GM18868 (cell line): Measurements from ENCODE around the gene OTOS.

Source experiments
- ATAC-seq: cut with Tn5 transposase; IDR thresholded peaks from one replicate; pipeline ENCODE4 v1.9.1; 2021; ENCODE audit warnings: mild to moderate bottlenecking, moderate library complexity; ENCODE audit not compliant: unreplicated experiment

Gene OTOS

GRCh38 chr2:240140511-240140910 is at the start of gene OTOS:
Gene OTOS (minus strand): TSS chr2:240140658. CDS start chr2:240140326, 332 bp downstream.
- ATAC-seq: no peak

GRCh38 chr2:240189686-240190085 is 49.2 kb upstream of the OTOS start:
- no peak for ATAC-seq

- ATAC-seq: no peak
These were observed 47.6 kb upstream of the OTOS start for GRCh38 chr2:240187989-240188590.

GRCh38 chr2:240186191-240186725 is 45.8 kb upstream of the OTOS start:
- no peak for ATAC-seq

- ATAC-seq: no peak
These were observed 44.2 kb upstream of the OTOS start for GRCh38 chr2:240184656-240185055.

GRCh38 chr2:240183875-240184590 is 43.6 kb upstream of the OTOS start:
- no peak for ATAC-seq

- ATAC-seq: no peak
These were observed 42.8 kb upstream of the OTOS start for GRCh38 chr2:240183006-240183874.

GRCh38 chr2:240182476-240182875 is 42.0 kb upstream of the OTOS start:
- ATAC-seq: no peak

- ATAC-seq: no peak
These were observed 41.5 kb upstream of the OTOS start for GRCh38 chr2:240182001-240182400.

GRCh38 chr2:240179941-240180666 is 39.6 kb upstream of the OTOS start:
- no peak for ATAC-seq

GRCh38 chr2:240179186-240179815 is 38.8 kb upstream of the OTOS start:
- ATAC-seq: no peak

- ATAC-seq: no peak
These were observed 38.1 kb upstream of the OTOS start for GRCh38 chr2:240178564-240178963.

- no peak for ATAC-seq
These were observed 34.0 kb upstream of the OTOS start for GRCh38 chr2:240174496-240174895.

- no peak for ATAC-seq
These were observed 31.8 kb upstream of the OTOS start for GRCh38 chr2:240172071-240172895.

GRCh38 chr2:240170883-240171282 is 30.4 kb upstream of the OTOS start:
- ATAC-seq: no peak

- no peak for ATAC-seq
These were observed 29.9 kb upstream of the OTOS start for GRCh38 chr2:240170354-240170735.

GRCh38 chr2:240169486-240170353 is 29.3 kb upstream of the OTOS start:
- ATAC-seq: no peak

GRCh38 chr2:240168546-240169361 is 28.3 kb upstream of the OTOS start:
- no peak for ATAC-seq
